Smooth muscle cell (in vitro differentiated cells): ENCODE measurements around the gene CHRNB1. TPM values are rescaled to one million over a fixed set of nuclear protein-coding genes. Genes with fewer than 3 reads are reported as not detected.
"Not testable (repeated sequence)": the region's sequence is repeated elsewhere in the genome, so short reads cannot be mapped to it uniquely, and the experiment has no call there.

ENCODE experiments used
- DNase-seq: peaks from one replicate; lab custom pipeline; 2025; ENCODE audit not compliant: unreplicated experiment; lab: John Stamatoyannopoulos, UW
- H2AFZ ChIP-seq: fragments of 200-600 bp; sonication (generic); 2 replicates; pipeline ENCODE4 v1.6.0; 2016; ENCODE audit warnings: antibody characterized with exemption, low read depth, mild to moderate bottlenecking
- H3F3A ChIP-seq: fragments of 200-600 bp; sonication (generic); 2 replicates; pipeline ENCODE4 v1.6.0; 2017; ENCODE audit warnings: antibody characterized with exemption, low read depth
- H3K27ac ChIP-seq: fragments of 200-600 bp; sonication (generic); 2 replicates; pipeline ENCODE4 v1.5.1; 2016; ENCODE audit warnings: low read depth, mild to moderate bottlenecking
- H3K27me3 ChIP-seq: fragments of 200-600 bp; sonication (generic); 2 replicates; pipeline ENCODE4 v1.6.1; 2016; ENCODE audit warnings: low read depth, mild to moderate bottlenecking
- H3K36me3 ChIP-seq: fragments of 200-600 bp; sonication (generic); 2 replicates; pipeline ENCODE4 v1.5.1; 2016; ENCODE audit warnings: low read depth
- H3K4me1 ChIP-seq: fragments of 200-600 bp; sonication (generic); 2 replicates; pipeline ENCODE4 v1.5.1; 2016; ENCODE audit warnings: low read depth
- H3K4me2 ChIP-seq: fragments of 200-600 bp; sonication (generic); 2 replicates; pipeline ENCODE4 v1.6.0; 2016; ENCODE audit warnings: mild to moderate bottlenecking
- H3K4me3 ChIP-seq: fragments of 200-600 bp; sonication (generic); 2 replicates; pipeline ENCODE4 v1.5.1; 2016; ENCODE audit warnings: mild to moderate bottlenecking
- H3K79me2 ChIP-seq: fragments of 200-600 bp; sonication (generic); 2 replicates; pipeline ENCODE4 v1.6.0; 2016; ENCODE audit warnings: low read depth, mild to moderate bottlenecking
- H3K9ac ChIP-seq: fragments of 200-600 bp; sonication (generic); 2 replicates; pipeline ENCODE4 v1.6.0; 2016; ENCODE audit warnings: low read depth
- H3K9me3 ChIP-seq: fragments of 200-600 bp; sonication (generic); replicated peaks from 2 replicates; pipeline ENCODE4 v1.5.1; 2016; ENCODE audit warnings: low read depth
- H4K20me1 ChIP-seq: fragments of 200-600 bp; sonication (generic); 2 replicates; pipeline ENCODE4 v1.6.0; 2016; ENCODE audit warnings: low read depth
- CTCF ChIP-seq: fragments of 200-600 bp; sonication (generic); IDR thresholded peaks from 2 replicates; pipeline ENCODE4 v1.5.1; 2017; ENCODE audit warnings: borderline replicate concordance, mild to moderate bottlenecking, antibody characterized with exemption; ENCODE audit not compliant: insufficient read depth, poor library complexity, severe bottlenecking
- WGBS: methylation state at CpG from one replicate; pipeline ENCODE4 v1.1.7; 2016; ENCODE audit warnings: low lambda C conversion rate; 5-methylcytosine and 5-hydroxymethylcytosine counted together
- polyA plus RNA-seq: library from polyadenylated mRNA; unstranded; fragments of >200 nt; fragmentation: Nextera tagmentation; extraction: Ambion mirVana; gene quantifications from 2 replicates; pipeline ENCODE4 v1.2.1, GENCODE V29; 2016
- total RNA-seq: library from RNA; depleted of rRNA; stranded (reverse); fragments of >200 nt; gene quantifications from 2 replicates; pipeline ENCODE4 v1.2.3, GENCODE V29; 2014

The CHRNB1 gene
- total and polyA plus RNA-seq, 2 experiments from 2014 or later: 12.2 to 19.0 TPM

GRCh38 chr17:7466639-7467341, 21.9 kb downstream of the CHRNB1 start:
- peaks cover 57% of the 10 kb centered on the region for H3K79me2 ChIP-seq
- no peaks in the 10 kb centered on the region for H3K9me3 ChIP-seq
- peaks cover 80% of the 10 kb centered on the region for H4K20me1 ChIP-seq
- no peaks in the 10 kb centered on the region for H3K36me3 ChIP-seq
- peaks cover under 1% of the 10 kb centered on the region for H3K4me1 ChIP-seq
- no peak overlapping the region for H3K9ac ChIP-seq
- H3K4me3 ChIP-seq: no peak overlapping the region
- H3K27ac ChIP-seq: no peak overlapping the region
- no peak overlapping the region for H3K4me2 ChIP-seq
- DNase-seq: no peak
- TF ChIP-seq CTCF: no peak
- over 99% methylated on average over 16 of the region's 16 CpGs for WGBS
- H2AFZ ChIP-seq: no peak overlapping the region
- no peaks in the 10 kb centered on the region for H3F3A ChIP-seq
- no peaks in the 10 kb centered on the region for H3K27me3 ChIP-seq

DNA sequence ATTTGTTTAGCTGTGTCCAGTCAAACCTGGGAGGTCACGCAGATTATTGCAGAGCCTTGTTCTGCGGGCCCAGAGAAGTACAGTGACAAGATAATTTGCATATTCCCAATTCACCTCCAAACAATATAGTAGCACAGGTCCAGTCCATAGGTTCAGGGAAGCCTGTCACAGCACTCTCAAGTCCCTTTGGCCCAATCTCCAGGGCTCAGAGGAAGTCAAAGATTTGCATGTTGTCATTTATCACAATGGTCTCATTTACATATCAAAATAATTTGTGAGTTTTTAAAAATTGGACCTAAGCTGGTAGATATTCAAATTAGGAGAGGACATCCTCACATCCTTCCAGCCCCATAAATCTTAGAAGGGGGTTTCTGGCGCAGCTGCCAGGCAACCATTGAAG, 22.6 kb downstream of the CHRNB1 start:
- H3K9me3 ChIP-seq: no peaks in the 10 kb centered on the region
- no peak for TF ChIP-seq CTCF
- no peak overlapping the region for H3K4me3 ChIP-seq
- no peaks in the 10 kb centered on the region for H3F3A ChIP-seq
- no peaks in the 10 kb centered on the region for H3K4me1 ChIP-seq
- peaks cover 64% of the 10 kb centered on the region for H3K79me2 ChIP-seq
- WGBS: 97% methylated on average over 3 of the region's 3 CpGs
- H3K4me2 ChIP-seq: no peak overlapping the region
- no peak overlapping the region for H2AFZ ChIP-seq
- no peak overlapping the region for H3K27ac ChIP-seq
- no peak overlapping the region for H3K9ac ChIP-seq
- no peak for DNase-seq
- H3K36me3 ChIP-seq: no peaks in the 10 kb centered on the region
- H3K27me3 ChIP-seq: no peaks in the 10 kb centered on the region
- peaks cover 83% of the 10 kb centered on the region for H4K20me1 ChIP-seq

DNA sequence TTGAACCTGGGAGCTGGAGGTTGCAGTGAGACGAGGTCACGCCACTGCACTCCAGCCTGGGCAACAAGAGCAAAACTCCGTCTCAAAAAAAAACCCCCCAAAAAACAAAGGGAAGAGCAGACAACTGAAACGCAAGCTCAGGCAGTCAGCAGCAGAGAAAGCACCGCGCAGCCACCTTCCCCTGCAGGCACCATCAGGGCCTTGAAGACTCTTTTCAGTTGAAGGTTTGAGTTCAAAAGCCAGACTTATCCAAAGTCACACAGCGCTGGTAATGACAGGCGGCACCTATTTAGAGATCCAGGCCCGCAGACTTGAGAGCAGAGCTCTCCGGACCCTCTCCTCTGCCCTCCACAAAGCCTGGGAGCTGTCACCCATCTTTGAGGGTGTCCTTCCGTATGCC, 23.4 kb downstream of the CHRNB1 start:
- Histone ChIP-seq H3K27me3 (no peaks in the 10 kb centered on the region), H3K9ac (no peak overlapping the region), H3K4me1 (no peaks in the 10 kb centered on the region), H2AFZ (no peak overlapping the region), H3K4me3 (no peak overlapping the region), H3K79me2 (peaks cover 71% of the 10 kb centered on the region), H3K36me3 (no peaks in the 10 kb centered on the region), H3K9me3 (no peaks in the 10 kb centered on the region), H3F3A (no peaks in the 10 kb centered on the region), H3K27ac (no peak overlapping the region), H4K20me1 (peaks cover 89% of the 10 kb centered on the region), H3K4me2 (no peak overlapping the region)
- no peak for DNase-seq
- 95% methylated on average over 11 of the region's 11 CpGs for WGBS
- no peak for TF ChIP-seq CTCF

DNA sequence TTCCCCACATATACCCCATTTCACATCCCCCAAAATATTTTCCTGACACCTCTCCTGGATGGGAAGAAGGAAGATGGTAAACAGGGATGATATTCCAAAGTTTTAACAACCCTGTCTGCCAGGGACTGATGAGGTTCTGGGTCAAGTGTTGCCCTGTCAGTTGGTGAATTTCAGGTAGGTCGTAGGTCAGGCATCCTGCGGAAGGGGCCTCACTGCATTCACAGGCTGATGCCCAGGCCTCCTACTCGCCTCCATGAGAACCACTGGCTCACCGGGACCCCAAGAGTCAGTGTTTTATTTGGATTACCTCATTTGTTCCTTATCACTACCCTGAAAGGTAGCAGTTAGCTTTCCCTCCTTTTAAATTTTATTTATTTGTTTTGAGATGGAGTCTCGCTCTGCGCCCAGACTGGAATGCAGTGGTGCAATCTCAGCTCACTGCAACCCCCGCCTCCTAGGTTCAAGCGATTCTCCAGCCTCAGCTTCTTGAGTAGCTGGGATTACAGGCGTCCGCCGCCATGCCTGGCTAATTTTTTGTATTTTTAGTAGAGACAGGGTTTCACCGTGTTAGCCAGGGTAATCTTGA, 24.0 kb downstream of the CHRNB1 start:
- no peaks in the 10 kb centered on the region for H3K36me3 ChIP-seq
- no peak overlapping the region for H3K4me3 ChIP-seq
- H3K9me3 ChIP-seq: no peaks in the 10 kb centered on the region
- H3K27ac ChIP-seq: no peak overlapping the region
- no peaks in the 10 kb centered on the region for H3K27me3 ChIP-seq
- no peak overlapping the region for H2AFZ ChIP-seq
- H3K9ac ChIP-seq: no peak overlapping the region
- no peaks in the 10 kb centered on the region for H3F3A ChIP-seq
- H4K20me1 ChIP-seq: peaks cover 93% of the 10 kb centered on the region
- no peaks in the 10 kb centered on the region for H3K4me1 ChIP-seq
- no peak for DNase-seq
- H3K79me2 ChIP-seq: peaks cover 77% of the 10 kb centered on the region
- H3K4me2 ChIP-seq: no peak overlapping the region
- no peak for TF ChIP-seq CTCF
- 82% methylated on average over 12 of the region's 12 CpGs for WGBS

DNA sequence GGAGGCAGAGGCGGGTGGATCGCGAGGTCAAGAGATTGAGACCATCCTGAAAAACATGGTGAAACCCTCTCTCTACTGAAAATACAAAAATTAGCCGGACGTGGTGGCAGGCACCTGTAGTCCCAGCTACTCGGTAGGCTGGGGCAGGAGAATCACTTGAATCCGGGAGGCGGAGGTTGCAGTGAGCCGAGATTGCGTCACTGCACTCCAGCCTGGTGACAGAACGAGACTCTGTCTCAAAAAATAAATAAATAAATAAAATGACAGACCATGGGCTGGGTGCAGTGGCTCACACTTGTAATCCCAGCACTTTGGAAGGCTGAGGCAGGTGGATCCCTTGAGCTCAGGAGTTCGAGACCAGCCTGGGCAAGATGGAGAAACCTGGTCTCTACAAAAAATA, 25.0 kb downstream of the CHRNB1 start:
- not testable (repeated sequence) for H3K4me2 ChIP-seq, H2AFZ ChIP-seq, H3K4me1 ChIP-seq, H3K36me3 ChIP-seq, H3K4me3 ChIP-seq, H3F3A ChIP-seq, H3K27me3 ChIP-seq, DNase-seq, H3K9me3 ChIP-seq, H3K27ac ChIP-seq, H3K9ac ChIP-seq
- Histone ChIP-seq H4K20me1 (peaks cover 98% of the 10 kb centered on the region), H3K79me2 (peaks cover 86% of the 10 kb centered on the region)
- 95% methylated on average over 12 of the region's 12 CpGs for WGBS
